HT1080 (cell line): ENCODE data around the gene GBP6. TPM values are rescaled to one million over a fixed set of nuclear protein-coding genes. Genes with fewer than 3 reads are reported as not detected.
"Not testable (repeated sequence)": the region's sequence is repeated elsewhere in the genome, so short reads cannot be mapped to it uniquely, and the experiment has no call there.

Source experiments
- DNase-seq: peaks from one replicate; pipeline ENCODE4 v3.0.0-alpha.2; 2015; ENCODE audit warnings: low read depth
- polyA plus RNA-seq, 2 experiments: library from polyadenylated mRNA; depleted of rRNA; stranded (reverse); fragments of >200 nt; gene quantifications; 2 replicates each; pipeline ENCODE4 v1.2.3, GENCODE V29; 2015
- total RNA-seq: library from RNA; depleted of rRNA; stranded (reverse); fragments of >200 nt; shearing (Covaris generic); gene quantifications from 2 replicates; pipeline ENCODE4 v1.2.3, GENCODE V29; 2014; rRNA removed

GBP6 gene
- not detected in 2 replicates for total RNA-seq
- polyA plus RNA-seq (2015; cell fraction: cytosol; rRNA removed), result 0.03 TPM in 1 of 2 replicates, not detected in the other
- polyA plus RNA-seq (2015; cell fraction: nucleus; rRNA removed), result 0.06 TPM in 1 of 2 replicates, not detected in the other

- peak; percentile 36 for DNase-seq
Observed at GRCh38 chr1:89363638-89364536, at the start of gene GBP6. Gene GBP6 (plus strand): TSS chr1:89364059. CDS start chr1:89368552, 4,493 bp downstream.

GRCh38 chr1:89322402-89322801 lies 41.5 kb upstream of the GBP6 start:
- no peak for DNase-seq

- no peak for DNase-seq
Observed at GRCh38 chr1:89331890-89332289, 32.0 kb upstream of the GBP6 start.

- DNase-seq, result no peak
Observed at GRCh38 chr1:89332461-89332860, 31.4 kb upstream of the GBP6 start.

- no peak for DNase-seq
Observed at GRCh38 chr1:89335486-89335885, 28.4 kb upstream of the GBP6 start.

GRCh38 chr1:89337903-89338302 lies 26.0 kb upstream of the GBP6 start:
- DNase-seq, result no peak

GRCh38 chr1:89339039-89339438 lies 24.8 kb upstream of the GBP6 start:
- no peak for DNase-seq

GRCh38 chr1:89345479-89345878 lies 18.4 kb upstream of the GBP6 start:
- DNase-seq, result not testable (repeated sequence)

- peak; percentile 16 for DNase-seq
Observed at GRCh38 chr1:89347296-89347695, 16.6 kb upstream of the GBP6 start.

GRCh38 chr1:89350298-89350697 lies 13.6 kb upstream of the GBP6 start:
- no peak for DNase-seq

- DNase-seq, result no peak
Observed at GRCh38 chr1:89351597-89352311, 12.1 kb upstream of the GBP6 start.

GRCh38 chr1:89352421-89352820 lies 11.4 kb upstream of the GBP6 start:
- DNase-seq, result no peak

GRCh38 chr1:89354205-89354604 lies 9.7 kb upstream of the GBP6 start:
- DNase-seq, result no peak

GRCh38 chr1:89355056-89355455 lies 8.8 kb upstream of the GBP6 start:
- no peak for DNase-seq

- peak; percentile 19 for DNase-seq
Observed at GRCh38 chr1:89356658-89357400, 7.0 kb upstream of the GBP6 start.

- peak; percentile 47 for DNase-seq
Observed at GRCh38 chr1:89358287-89358893, 5.5 kb upstream of the GBP6 start.

GRCh38 chr1:89360716-89361115 lies 3.1 kb upstream of the GBP6 start:
- no peak for DNase-seq

- no peak for DNase-seq
Observed at GRCh38 chr1:89361681-89362080, 2.2 kb upstream of the GBP6 start.

GRCh38 chr1:89363196-89363595 lies 663 bp upstream of the GBP6 start:
- DNase-seq, result peak; percentile 28

GRCh38 chr1:89364954-89365550 lies 1.2 kb downstream of the GBP6 start:
- no peak for DNase-seq

- no peak for DNase-seq
Observed at GRCh38 chr1:89367221-89367620, 3.4 kb downstream of the GBP6 start.
